Endothelial cell of umbilical vein (primary cell): ENCODE measurements around the gene RNF169. TPM values are rescaled to one million over a fixed set of nuclear protein-coding genes. Genes with fewer than 3 reads are reported as not detected.

ENCODE experiments used
- BruUV-seq: library from RNA; stranded (reverse); fragments of 400-500 nt; replicated peaks from 2 replicates; lab custom pipeline; 2021; lab: Mats Ljungman, UMichigan
- CTCF ChIA-PET: fragments of 300-600, 350-600 bp; sonication (Branson Sonifier 250); formaldehyde crosslinking; loops from one replicate; lab custom pipeline; 2021; ENCODE audit warnings: antibody characterized with exemption, inconsistent platforms; lab: Charles Lee
- POLR2A ChIA-PET: fragments of 300-600, 350-600 bp; sonication (Branson Sonifier 250); formaldehyde crosslinking; loops from one replicate; lab custom pipeline; 2021; ENCODE audit warnings: antibody characterized with exemption, inconsistent platforms; lab: Charles Lee
- DNase-seq: peaks from one replicate; pipeline ENCODE4 v3.0.0-alpha.2; 2011; ENCODE audit warnings: low read depth, low spot score
- FAIRE-seq: peaks from 2 replicates; lab custom pipeline; 2011; peaks lifted over from hg19 to GRCh38; lab: Jason Lieb, UNC
- H2AFZ ChIP-seq: 2 replicates; pipeline ENCODE4 v1.6.0; 2012; ENCODE audit warnings: low read depth, low read length, control low read depth, inconsistent platforms
- H3K27ac ChIP-seq: 2 replicates; pipeline ENCODE4 v1.5.1; 2011; ENCODE audit warnings: low read depth, mild to moderate bottlenecking, control low read depth, low read length, moderate library complexity; ENCODE audit not compliant: insufficient read depth
- H3K27me3 ChIP-seq, 2 experiments: 2 replicates each; pipeline versions ENCODE4 v1.6.0 to v1.6.1; 2011; ENCODE audit warnings: low read length in 2 of 2, mixed read lengths in 1 of 2; ENCODE audit not compliant: control insufficient read depth in 2 of 2, insufficient read depth in 2 of 2
- H3K36me3 ChIP-seq, 2 experiments: 2 replicates in 1 of 2; 3 replicates in 1 of 2; pipeline ENCODE4 v1.5.1; 2011; ENCODE audit warnings: low read length in 2 of 2, mild to moderate bottlenecking in 1 of 2, moderate library complexity in 1 of 2; ENCODE audit not compliant: control insufficient read depth in 2 of 2, insufficient read depth in 2 of 2; ENCODE audit errors: extremely low read depth in 1 of 2
- H3K4me1 ChIP-seq: 3 replicates; pipeline ENCODE4 v1.5.1; 2011; ENCODE audit warnings: mild to moderate bottlenecking, low read length; ENCODE audit not compliant: control insufficient read depth, insufficient read depth; ENCODE audit errors: extremely low read depth
- H3K4me2 ChIP-seq: 2 replicates; pipeline ENCODE4 v1.6.1; 2011; ENCODE audit warnings: low read length, control low read depth, mixed read lengths; ENCODE audit not compliant: insufficient read depth
- H3K4me3 ChIP-seq, 3 experiments: fragments of 200-600 bp in 1 of 3; sonication (generic), shearing (Covaris generic) in 1 of 3; replicated peaks in 1 of 3; 2 replicates each; pipeline ENCODE4 v1.5.1; 2011 to 2016; ENCODE audit warnings: control low read depth in 3 of 3, low read length in 3 of 3, mild to moderate bottlenecking in 2 of 3, inconsistent platforms in 1 of 3, low read depth in 1 of 3, moderate library complexity in 1 of 3; ENCODE audit not compliant: insufficient read depth in 1 of 3
- H3K79me2 ChIP-seq: 2 replicates; pipeline ENCODE4 v1.6.0; 2012; ENCODE audit warnings: low read length, inconsistent platforms; ENCODE audit not compliant: control insufficient read depth, insufficient read depth
- H3K9ac ChIP-seq: replicated peaks from 2 replicates; pipeline ENCODE3; 2011; ENCODE audit warnings: low read length, control low read depth; ENCODE audit not compliant: insufficient read depth; ENCODE audit errors: extremely low read depth
- H3K9me1 ChIP-seq: replicated peaks from 3 replicates; pipeline ENCODE4 v1.6.0; 2011; ENCODE audit warnings: mild to moderate bottlenecking, low read length; ENCODE audit not compliant: control insufficient read depth, insufficient read depth; ENCODE audit errors: extremely low read depth
- H3K9me3 ChIP-seq: replicated peaks from 2 replicates; pipeline ENCODE4 v1.5.1; 2012; ENCODE audit warnings: low read length, inconsistent platforms; ENCODE audit not compliant: control insufficient read depth, insufficient read depth
- H4K20me1 ChIP-seq: replicated peaks from 2 replicates; pipeline ENCODE3; 2011; ENCODE audit warnings: mild to moderate bottlenecking, low read length; ENCODE audit not compliant: control insufficient read depth, insufficient read depth; ENCODE audit errors: extremely low read depth
- CTCF ChIP-seq, 2 donors: IDR thresholded peaks; 1 replicate in 1 of 2; 2 replicates in 1 of 2; pipeline ENCODE4 v1.5.1; 2011; ENCODE audit warnings: low read length in 2 of 2, mild to moderate bottlenecking in 2 of 2, moderate library complexity in 2 of 2, control low read depth in 1 of 2, inconsistent platforms in 1 of 2, low read depth in 1 of 2; ENCODE audit not compliant: insufficient read depth in 1 of 2; ENCODE audit errors: extremely low read depth in 1 of 2
- EZH2 ChIP-seq: IDR thresholded peaks from 2 replicates; pipeline ENCODE4 v1.6.1; 2012; ENCODE audit warnings: borderline replicate concordance, low read depth, mild to moderate bottlenecking, moderate library complexity, low read length, inconsistent platforms; ENCODE audit not compliant: severe bottlenecking
- FOS ChIP-seq: IDR thresholded peaks from 2 replicates; pipeline ENCODE4 v1.6.1; 2011; ENCODE audit warnings: mild to moderate bottlenecking, low read length, moderate library complexity, borderline replicate concordance; ENCODE audit not compliant: insufficient read depth
- GATA2 ChIP-seq: IDR thresholded peaks from 2 replicates; pipeline ENCODE4 v1.7.0; 2011; ENCODE audit warnings: low read depth, mild to moderate bottlenecking, moderate library complexity, mixed read lengths, low read length; ENCODE audit not compliant: insufficient read length, insufficient read depth
- JUN ChIP-seq: IDR thresholded peaks from 2 replicates; pipeline ENCODE4 v1.6.1; 2011; ENCODE audit warnings: borderline replicate concordance, low read depth; ENCODE audit not compliant: insufficient read length, insufficient read depth
- MAX ChIP-seq: IDR thresholded peaks from 2 replicates; pipeline ENCODE4 v1.6.1; 2011; ENCODE audit not compliant: insufficient read depth, insufficient read length
- MYC ChIP-seq: IDR thresholded peaks from one replicate; pipeline ENCODE4 v1.6.1; 2011; ENCODE audit warnings: mild to moderate bottlenecking, low read depth, low read length
- POLR2A ChIP-seq: IDR thresholded peaks from 2 replicates; pipeline ENCODE4 v1.6.1; 2012; ENCODE audit warnings: low read depth, mild to moderate bottlenecking, control low read depth, low read length
- POLR2AphosphoS5 ChIP-seq: IDR thresholded peaks from 2 replicates; pipeline ENCODE4 v1.6.1; 2012; ENCODE audit warnings: low read depth, mild to moderate bottlenecking, control low read depth, low read length, moderate library complexity; ENCODE audit not compliant: insufficient read depth
- dilution Hi-C: fragments of 300-500 bp; cut with MboI; formaldehyde crosslinking; loops from one replicate; pipeline ENCODE4 v1.15.0; 2019; ENCODE audit warnings: low sequenced_read_pairs; ENCODE audit not compliant: extremely low pct_ligation_motif_present
- intact Hi-C: fragments of 100-400 bp; cut with micrococcal nuclease; formaldehyde crosslinking; loops from one replicate; pipeline ENCODE4 v1.10.0; 2022
- polyA plus RNA-seq, 4 experiments: library from polyadenylated mRNA; depleted of rRNA in 3 of 4; stranded (reverse) in 3 of 4; unstranded in 1 of 4; fragments of >200 nt; gene quantifications; 2 replicates each; pipeline versions ENCODE4 v1.2.1 to v1.2.3, GENCODE V29; 2011 to 2012; ENCODE audit warnings: missing spikeins in 1 of 4
- total RNA-seq: library from RNA; stranded (reverse); gene quantifications from 2 replicates; pipeline ENCODE4 v1.2.3, GENCODE V29; 2021

Gene RNF169
- total and polyA plus RNA-seq, 2 donors (not counting 3 experiments of a cell fraction or from before 2014, with no cell fraction given): 5.8 to 21.3 TPM

- no peak overlapping the region for H2AFZ ChIP-seq
- FAIRE-seq (no peak), DNase-seq (no peak)
- no peaks in the 10 kb centered on the region for H3K9me3 ChIP-seq
- H3K9me1 ChIP-seq: no peaks in the 10 kb centered on the region
- TF ChIP-seq POLR2A (no peak), POLR2AphosphoS5 (no peak), EZH2 (no peak), MYC (no peak), JUN (no peak), GATA2 (no peak), MAX (no peak), CTCF (IDR thresholded peaks at IDR 0.05; ENCODE audit: extremely low read depth in 1 of 2, insufficient read depth in 1 of 2, low read depth in 1 of 2, low read length in 2 of 2) (no peak), FOS (no peak)
- no peaks in the 10 kb centered on the region for H3K79me2 ChIP-seq
- no peak overlapping the region for H3K4me3 ChIP-seq
- H3K27me3 ChIP-seq: no peaks in the 10 kb centered on the region
- intact Hi-C loops (no loop called here), dilution Hi-C loops (no loop called here)
- no peak overlapping the region for H3K9ac ChIP-seq
- H3K36me3 ChIP-seq: peaks cover 10 to 15% of the 10 kb centered on the region in 2 experiments
- CTCF ChIA-PET: interaction anchor here (1.5 kb wide), 1 partner anchor 92 kb away, joined by 3 read pairs; no protein-coding TSS in a partner anchor
- H3K27ac ChIP-seq: no peak overlapping the region
- no peaks in the 10 kb centered on the region for H4K20me1 ChIP-seq
- BruUV-seq: no TSS peak
- H3K4me1 ChIP-seq: peaks cover 23% of the 10 kb centered on the region
- no peak overlapping the region for H3K4me2 ChIP-seq
- POLR2A ChIA-PET: no interaction called here
Observed at GRCh38 chr11:74838188-74838587, 89.5 kb downstream of the RNF169 start.
